ENCODE data around the gene BHMT2. TPM values are rescaled to one million over a fixed set of nuclear protein-coding genes. Genes with fewer than 3 reads are reported as not detected.
A peak's percentile ranks its signal among the peaks of the same experiment; 100 is the strongest.

The BHMT2 gene
- total RNA-seq, 4 donors from 2014 or later = 27.6 to 63.4 (median 48.0) TPM

GRCh38 chr5:79023947-79024346 is 45.6 kb upstream of the BHMT2 start:
- WGBS, 2 donors = 94 to 100% methylated on average over 1 of the region's 1 CpG

DNA sequence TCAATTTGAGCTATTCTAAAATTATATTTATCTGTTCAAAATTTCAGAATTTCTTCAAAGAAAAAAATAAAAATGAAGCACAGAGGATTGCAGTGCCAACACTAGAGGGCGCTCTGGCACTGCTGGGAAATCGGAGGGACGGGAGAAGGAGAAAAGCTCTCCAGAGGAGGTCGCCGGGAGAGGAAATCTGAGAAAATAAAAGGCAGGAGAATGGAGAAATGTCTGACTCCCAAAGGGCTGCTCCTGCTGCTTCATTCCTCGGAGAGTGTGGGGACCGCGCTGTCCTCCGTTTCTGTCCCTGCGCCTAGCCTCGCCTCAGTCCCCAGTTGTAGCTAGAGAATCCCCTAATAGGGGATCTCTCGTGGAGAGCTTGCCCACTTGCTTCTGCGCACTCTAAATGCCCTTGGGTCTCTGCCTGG is 44.5 kb upstream of the BHMT2 start:
- DNase-seq (ENCODE audit: low spot score in 2 of 2) = peak; percentile 16 to 46
- H3K4me3 ChIP-seq = peak overlapping the region in 2 of 4 donors; percentile 19 to 30
- TF ChIP-seq CTCF (IDR thresholded peaks at IDR 0.05) = peak; percentile 74 to 95 (median 88)
- no peak for TF ChIP-seq POLR2A (IDR thresholded peaks at IDR 0.05)
- TF ChIP-seq EP300 (IDR thresholded peaks at IDR 0.05) = peak; percentile 26 to 32
- no peaks in the 10 kb centered on the region for H3K9me3 ChIP-seq
- H3K27me3 ChIP-seq = no peaks in the 10 kb centered on the region
- no peaks in the 10 kb centered on the region for H3K36me3 ChIP-seq
- H3K4me1 ChIP-seq = peaks cover 0 to 14% (median 0%) of the 10 kb centered on the region in 4 donors
- no peak overlapping the region for H3K27ac ChIP-seq
- 7 to 8% methylated on average over 13 of the region's 13 CpGs for WGBS, 2 donors

More at GRCh38 chr5:79023947-79024346, 45.6 kb upstream of the BHMT2 start:
- Histone ChIP-seq H3K27me3 (no peaks in the 10 kb centered on the region), H3K36me3 (no peaks in the 10 kb centered on the region), H3K9me3 (no peaks in the 10 kb centered on the region), H3K4me3 (no peak overlapping the region), H3K4me1 (peaks cover 0 to 14% (median 0%) of the 10 kb centered on the region in 4 donors), H3K27ac (no peak overlapping the region)
- no peak for DNase-seq (ENCODE audit: low spot score in 2 of 2)
- TF ChIP-seq POLR2A (IDR thresholded peaks at IDR 0.05) (no peak), CTCF (IDR thresholded peaks at IDR 0.05) (no peak), EP300 (IDR thresholded peaks at IDR 0.05) (no peak)

GRCh38 chr5:79030663-79031484 is 38.7 kb upstream of the BHMT2 start:
- Histone ChIP-seq H3K4me3 (no peak overlapping the region), H3K27ac (no peak overlapping the region), H3K9me3 (no peaks in the 10 kb centered on the region), H3K27me3 (no peaks in the 10 kb centered on the region), H3K36me3 (no peaks in the 10 kb centered on the region), H3K4me1 (no peaks in the 10 kb centered on the region)
- TF ChIP-seq POLR2A (IDR thresholded peaks at IDR 0.05) (no peak), CTCF (IDR thresholded peaks at IDR 0.05) (no peak), EP300 (IDR thresholded peaks at IDR 0.05) (no peak)
- WGBS, 2 donors = 83 to 90% methylated on average over 11 of the region's 11 CpGs
- DNase-seq (ENCODE audit: low spot score in 2 of 2) = no peak

DNA sequence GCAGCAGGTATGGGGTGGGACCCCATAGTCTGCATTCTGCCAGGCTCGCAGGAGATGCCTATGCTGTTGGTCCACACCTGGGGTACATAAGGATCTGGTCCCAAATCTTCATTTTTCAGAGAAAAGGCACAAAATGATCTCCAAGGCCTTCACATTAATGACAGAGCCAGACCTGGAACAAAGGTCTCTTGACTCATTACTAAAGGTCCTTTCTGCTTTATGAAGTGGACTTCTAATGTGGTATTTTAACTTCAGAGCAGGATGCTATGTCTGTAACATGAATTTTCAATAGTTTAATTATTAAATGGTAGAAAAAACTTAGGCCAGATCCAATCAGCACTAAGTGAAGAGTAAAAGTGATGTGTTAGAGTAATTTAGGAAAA is 38.1 kb upstream of the BHMT2 start:
- Histone ChIP-seq H3K27me3 (no peaks in the 10 kb centered on the region), H3K4me1 (no peaks in the 10 kb centered on the region), H3K36me3 (no peaks in the 10 kb centered on the region), H3K4me3 (no peak overlapping the region), H3K27ac (no peak overlapping the region), H3K9me3 (no peaks in the 10 kb centered on the region)
- TF ChIP-seq POLR2A (IDR thresholded peaks at IDR 0.05) (no peak), EP300 (IDR thresholded peaks at IDR 0.05) (no peak), CTCF (IDR thresholded peaks at IDR 0.05) (no peak)
- WGBS, 2 donors = 70 to 100% methylated on average over 1 of the region's 1 CpG
- DNase-seq (ENCODE audit: low spot score in 2 of 2) = no peak

GRCh38 chr5:79032031-79032695 is 37.4 kb upstream of the BHMT2 start:
- no peaks in the 10 kb centered on the region for H3K27me3 ChIP-seq
- DNase-seq (ENCODE audit: low spot score in 2 of 2) = no peak
- H3K4me3 ChIP-seq = no peak overlapping the region
- no peaks in the 10 kb centered on the region for H3K36me3 ChIP-seq
- TF ChIP-seq POLR2A (IDR thresholded peaks at IDR 0.05) = no peak
- no peak for TF ChIP-seq EP300 (IDR thresholded peaks at IDR 0.05)
- TF ChIP-seq CTCF (IDR thresholded peaks at IDR 0.05) = no peak
- H3K4me1 ChIP-seq = no peaks in the 10 kb centered on the region
- 90 to 92% methylated on average over 10 of the region's 10 CpGs for WGBS, 2 donors
- peaks cover 0 to 6% (median 0%) of the 10 kb centered on the region in 4 donors for H3K9me3 ChIP-seq
- H3K27ac ChIP-seq = no peak overlapping the region

Measured in tibial nerve (tissue), 4 donors.